ENCODE results near the gene LPAR1.
A peak's percentile ranks its signal among the peaks of the same experiment; 100 is the strongest.

Gene LPAR1

GRCh38 chr9:110996436-110997220, 41.6 kb downstream of the LPAR1 start:
- DNase-seq = peak; percentile 84

- peak; percentile 60 for DNase-seq
Measured at GRCh38 chr9:110995420-110996340, 42.6 kb downstream of the LPAR1 start.

- DNase-seq = peak; percentile 66
Measured at GRCh38 chr9:110994771-110995241, 43.5 kb downstream of the LPAR1 start.

GRCh38 chr9:110990481-110990880, 47.8 kb downstream of the LPAR1 start:
- no peak for DNase-seq

GRCh38 chr9:110986529-110986928, 51.7 kb downstream of the LPAR1 start:
- DNase-seq = peak; percentile 52

GRCh38 chr9:110984890-110985437, 53.3 kb downstream of the LPAR1 start:
- DNase-seq = no peak

GRCh38 chr9:110980261-110980660, 58.0 kb downstream of the LPAR1 start:
- no peak for DNase-seq

GRCh38 chr9:110979636-110980035, 58.6 kb downstream of the LPAR1 start:
- no peak for DNase-seq

GRCh38 chr9:110978516-110978915, 59.8 kb downstream of the LPAR1 start:
- no peak for DNase-seq

GRCh38 chr9:110977259-110977709, 61.0 kb downstream of the LPAR1 start:
- peak; percentile 85 for DNase-seq

GRCh38 chr9:110975969-110976368, 62.3 kb downstream of the LPAR1 start:
- no peak for DNase-seq

- DNase-seq = no peak
Measured at GRCh38 chr9:110975278-110975677, 63.0 kb downstream of the LPAR1 start.

GRCh38 chr9:110971705-110972104, 66.6 kb downstream of the LPAR1 start:
- no peak for DNase-seq

- DNase-seq = no peak
Measured at GRCh38 chr9:110971234-110971633, 67.0 kb downstream of the LPAR1 start.

GRCh38 chr9:110969971-110970386, 68.3 kb downstream of the LPAR1 start:
- peak; percentile 77 for DNase-seq

- no peak for DNase-seq
Measured at GRCh38 chr9:110968096-110968495, 70.2 kb downstream of the LPAR1 start.

- no peak for DNase-seq
Measured at GRCh38 chr9:110967196-110967595, 71.1 kb downstream of the LPAR1 start.

GRCh38 chr9:110960288-110960687, 78.0 kb downstream of the LPAR1 start:
- DNase-seq = no peak

- peak; percentile 26 for DNase-seq
Measured at GRCh38 chr9:110958847-110959246, 79.4 kb downstream of the LPAR1 start.

- DNase-seq = peak; percentile 37
Measured at GRCh38 chr9:110954822-110955291, 83.4 kb downstream of the LPAR1 start.

GRCh38 chr9:110952540-110952859, 85.8 kb downstream of the LPAR1 start:
- no peak for DNase-seq

- no peak for DNase-seq
Measured at GRCh38 chr9:110951805-110952539, 86.3 kb downstream of the LPAR1 start.
